Naive thymus-derived CD4-positive, alpha-beta T cell (primary cell): ENCODE data around the gene QRFPR. TPM values are rescaled to one million over a fixed set of nuclear protein-coding genes. Genes with fewer than 3 reads are reported as not detected.
A peak's percentile ranks its signal among the peaks of the same experiment; 100 is the strongest.

Source experiments
- ATAC-seq: fragments of 150-1000 bp; cut with Tn5 transposase; 2 replicates; pipeline ENCODE4 v1.10.0; 2021; ENCODE audit warnings: mild to moderate bottlenecking, moderate library complexity
- CTCF ChIA-PET: fragments of 350-600 bp; sonication (Branson Sonifier 250); formaldehyde crosslinking; loops from one replicate; lab custom pipeline; 2021; ENCODE audit warnings: antibody characterized with exemption; lab: Charles Lee
- POLR2A ChIA-PET: fragments of 350-600 bp; sonication (Branson Sonifier 250); formaldehyde crosslinking; loops from one replicate; lab custom pipeline; 2021; ENCODE audit warnings: antibody characterized with exemption, inconsistent platforms; lab: Charles Lee
- DNase-seq, 9 donors: peaks; one replicate each; pipeline versions ENCODE4 v3.0.0 to v3.0.0-alpha.2; 2020 to 2022; ENCODE audit warnings: mixed read lengths in 1 of 9
- H3K27ac ChIP-seq: one replicate; pipeline ENCODE4 v1.7.0; 2013; ENCODE audit warnings: mild to moderate bottlenecking, low read depth, low read length, moderate library complexity
- H3K27me3 ChIP-seq, 2 donors: one replicate each; pipeline ENCODE4 v1.7.0; 2013; ENCODE audit warnings: low read length in 2 of 2, mild to moderate bottlenecking in 2 of 2, moderate library complexity in 2 of 2; ENCODE audit not compliant: control insufficient read depth in 2 of 2, insufficient read depth in 2 of 2
- H3K36me3 ChIP-seq, 3 experiments: 1 replicate in 2 of 3; 2 replicates in 1 of 3; pipeline ENCODE4 v1.7.0; 2013; ENCODE audit warnings: low read length in 3 of 3, mild to moderate bottlenecking in 3 of 3, moderate library complexity in 1 of 3; ENCODE audit not compliant: insufficient read depth in 3 of 3, control insufficient read depth in 2 of 3
- H3K4me1 ChIP-seq, 2 donors: one replicate each; pipeline ENCODE4 v1.7.0; 2013; ENCODE audit warnings: low read length in 2 of 2, mild to moderate bottlenecking in 2 of 2, moderate library complexity in 1 of 2; ENCODE audit not compliant: control insufficient read depth in 2 of 2, insufficient read depth in 2 of 2
- H3K4me3 ChIP-seq: 2 replicates; pipeline ENCODE4 v1.7.0; 2013; ENCODE audit warnings: mild to moderate bottlenecking, low read length
- H3K9me3 ChIP-seq, 3 experiments: 1 replicate in 2 of 3; 2 replicates in 1 of 3; pipeline ENCODE4 v1.7.0; 2013; ENCODE audit warnings: low read length in 3 of 3; ENCODE audit not compliant: control insufficient read depth in 2 of 3
- H3K27ac Mint-ChIP-seq, 9 donors: one replicate each; pipeline ENCODE4 v1.8.0; 2020 to 2022; ENCODE audit warnings: mixed read lengths in 9 of 9, mild to moderate bottlenecking in 8 of 9, moderate library complexity in 5 of 9, inconsistent platforms in 2 of 9
- H3K27me3 Mint-ChIP-seq, 5 donors: one replicate each; pipeline ENCODE4 v1.8.0; 2021 to 2022; ENCODE audit warnings: mixed read lengths in 5 of 5, mild to moderate bottlenecking in 1 of 5
- H3K36me3 Mint-ChIP-seq, 5 donors: one replicate each; pipeline ENCODE4 v1.8.0; 2020 to 2022; ENCODE audit warnings: mixed read lengths in 5 of 5, mild to moderate bottlenecking in 3 of 5, inconsistent platforms in 1 of 5
- H3K4me1 Mint-ChIP-seq, 7 donors: one replicate each; pipeline ENCODE4 v1.8.0; 2020 to 2022; ENCODE audit warnings: mixed read lengths in 7 of 7, mild to moderate bottlenecking in 3 of 7, inconsistent platforms in 1 of 7
- H3K4me3 Mint-ChIP-seq, 10 donors: one replicate each; pipeline ENCODE4 v1.8.0; 2020 to 2022; ENCODE audit warnings: mild to moderate bottlenecking in 10 of 10, mixed read lengths in 10 of 10, moderate library complexity in 6 of 10, inconsistent platforms in 2 of 10
- H3K9me3 Mint-ChIP-seq, 11 donors: one replicate each; pipeline ENCODE4 v1.8.0; 2020 to 2022; ENCODE audit warnings: mixed read lengths in 11 of 11, mild to moderate bottlenecking in 4 of 11, inconsistent platforms in 1 of 11, moderate library complexity in 1 of 11
- intact Hi-C, 2 donors: fragments of 100-400 bp; cut with micrococcal nuclease; formaldehyde crosslinking; loops; one replicate each; pipeline ENCODE4 v1.15.1; 2023
- polyA plus RNA-seq, 2 donors: library from polyadenylated mRNA; unstranded; fragments of 300-500 nt; fragmentation: Illumina TruSeq; gene quantifications; one replicate each; pipeline ENCODE4 v1.2.3, GENCODE V29; 2021
- total RNA-seq, 6 experiments: library from RNA in 5 of 6; stranded (reverse) in 5 of 6; gene quantifications; 1 replicate in 5 of 6; 2 replicates in 1 of 6; pipeline ENCODE4 v1.2.3 and lab custom pipeline; 2021 to 2026

Gene QRFPR
- total and polyA plus RNA-seq, 7 experiments from 2014 or later: not detected

DNA sequence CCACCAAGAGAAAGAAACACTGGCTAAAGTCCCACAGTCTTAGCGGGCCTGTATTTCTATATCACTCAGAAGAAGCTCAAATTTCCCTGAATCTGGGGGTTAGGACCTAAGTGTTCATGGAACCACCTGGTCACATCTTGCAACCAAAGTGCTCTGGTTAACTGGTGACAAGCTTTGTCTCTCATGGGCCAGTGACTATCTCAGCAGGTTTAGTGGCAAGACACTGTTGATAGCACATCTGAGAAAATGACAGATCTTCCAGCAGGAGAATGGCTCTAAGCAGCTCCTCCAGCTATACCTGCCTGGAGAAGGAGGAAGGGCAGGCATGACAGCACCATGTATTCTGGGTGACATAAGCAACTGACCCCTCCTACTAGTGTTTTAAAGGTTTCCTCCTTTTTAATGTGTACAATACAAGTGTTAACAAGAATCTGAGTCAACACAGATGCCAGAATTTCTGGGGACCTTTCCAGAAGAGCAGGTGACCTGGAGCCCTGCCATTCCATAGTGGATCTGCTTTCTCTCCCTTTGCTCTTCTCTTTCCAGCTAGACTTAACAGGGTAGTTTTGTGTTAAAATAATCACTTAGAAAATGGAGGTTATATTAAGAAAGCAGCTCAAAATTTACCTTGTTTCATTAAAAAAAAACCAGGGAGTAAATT, 17.3 kb upstream of the QRFPR start:
- no peaks in the 10 kb centered on the region for H3K27me3 ChIP-seq
- no peaks in the 10 kb centered on the region for H3K4me1 ChIP-seq
- no peak overlapping the region for H3K27ac ChIP-seq
- ATAC-seq (no peak), DNase-seq (no peak)
- H3K4me3 ChIP-seq: no peak overlapping the region
- Mint-ChIP-seq H3K36me3 (no peaks in the 10 kb centered on the region), H3K4me1 (no peaks in the 10 kb centered on the region), H3K27me3 (peaks cover 0 to 4% (median 0%) of the 10 kb centered on the region in 5 donors), H3K27ac (no peak overlapping the region), H3K4me3 (no peak overlapping the region), H3K9me3 (peaks cover 0 to 6% (median 0%) of the 10 kb centered on the region in 11 donors)
- POLR2A ChIA-PET: no interaction called here
- CTCF ChIA-PET: no interaction called here
- H3K36me3 ChIP-seq: no peaks in the 10 kb centered on the region
- H3K9me3 ChIP-seq: no peaks in the 10 kb centered on the region
- intact Hi-C loops: no loop called here

DNA sequence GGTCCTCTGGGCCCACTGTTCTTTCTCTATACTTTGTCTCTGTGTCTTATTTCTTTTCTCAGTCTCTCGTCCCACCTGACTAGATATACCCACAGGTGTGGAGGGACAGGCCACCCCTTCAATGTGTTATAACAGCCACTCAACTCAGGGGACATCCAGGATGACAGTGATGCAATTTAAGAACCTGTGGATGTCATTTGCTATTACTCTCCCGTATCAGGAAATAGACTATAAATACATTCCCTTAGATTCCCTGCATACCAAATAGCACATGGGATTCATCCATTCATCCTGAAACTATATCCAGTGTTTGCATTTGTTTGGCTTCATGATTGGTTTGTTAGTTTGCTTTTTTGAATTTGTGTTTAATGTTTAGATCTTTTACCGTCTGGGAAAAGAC, 16.6 kb upstream of the QRFPR start:
- H3K36me3 ChIP-seq: no peaks in the 10 kb centered on the region
- Mint-ChIP-seq H3K4me1 (no peaks in the 10 kb centered on the region), H3K9me3 (peaks cover 0 to 4% (median 0%) of the 10 kb centered on the region in 11 donors), H3K4me3 (no peak overlapping the region), H3K27me3 (peaks cover 0 to 2% (median 0%) of the 10 kb centered on the region in 5 donors), H3K27ac (no peak overlapping the region), H3K36me3 (no peaks in the 10 kb centered on the region)
- intact Hi-C loops: no loop called here
- DNase-seq (no peak), ATAC-seq (no peak)
- POLR2A ChIA-PET: no interaction called here
- H3K27me3 ChIP-seq: no peaks in the 10 kb centered on the region
- no peak overlapping the region for H3K4me3 ChIP-seq
- CTCF ChIA-PET: no interaction called here
- no peak overlapping the region for H3K27ac ChIP-seq
- H3K4me1 ChIP-seq: no peaks in the 10 kb centered on the region
- H3K9me3 ChIP-seq: no peaks in the 10 kb centered on the region

DNA sequence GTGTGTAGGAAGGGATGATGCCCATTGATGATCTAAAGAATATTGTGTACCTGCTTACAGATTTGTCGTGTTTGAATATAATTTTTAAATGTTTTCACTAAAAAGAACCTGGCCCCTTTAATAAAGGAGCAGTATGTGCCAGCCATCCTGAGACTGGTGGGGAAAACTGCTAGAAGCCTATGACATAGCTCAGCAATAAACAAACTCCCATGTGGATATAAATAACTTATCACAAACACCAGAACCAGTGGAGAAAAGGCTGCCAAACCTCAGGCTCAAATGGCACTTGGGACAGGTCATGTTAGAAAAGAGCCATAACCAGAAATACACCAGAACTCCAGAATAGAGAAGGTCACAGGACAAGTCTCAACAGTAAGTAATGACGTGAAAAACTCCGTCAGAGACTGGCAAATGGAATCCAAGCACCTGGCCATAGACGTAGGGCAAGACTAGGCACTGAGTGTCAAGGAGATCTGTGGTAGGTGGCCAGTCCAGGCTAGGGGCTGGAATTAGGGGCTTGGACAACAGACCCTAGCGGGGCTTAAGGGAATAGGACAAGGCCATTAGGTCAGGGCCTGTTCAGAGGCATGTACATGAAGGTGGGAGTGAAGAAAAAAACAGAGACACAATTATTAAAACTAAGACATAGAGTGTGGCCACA, 11.7 kb upstream of the QRFPR start:
- Mint-ChIP-seq H3K36me3 (no peaks in the 10 kb centered on the region), H3K4me1 (no peaks in the 10 kb centered on the region), H3K27me3 (peaks cover 2 to 17% (median 9%) of the 10 kb centered on the region in 5 donors), H3K9me3 (peaks cover 0 to 8% (median 3%) of the 10 kb centered on the region in 11 donors), H3K27ac (no peak overlapping the region), H3K4me3 (no peak overlapping the region)
- ATAC-seq (no peak), DNase-seq (no peak)
- ChIA-PET POLR2A (interaction anchor here (0.7 kb wide), 1 partner anchor 550 kb away, joined by 3 read pairs; no protein-coding TSS in a partner anchor), CTCF (no interaction called here)
- Histone ChIP-seq H3K4me1 (no peaks in the 10 kb centered on the region), H3K27ac (no peak overlapping the region), H3K9me3 (no peaks in the 10 kb centered on the region), H3K27me3 (no peaks in the 10 kb centered on the region), H3K4me3 (no peak overlapping the region), H3K36me3 (no peaks in the 10 kb centered on the region)
- intact Hi-C loops: no loop called here

DNA sequence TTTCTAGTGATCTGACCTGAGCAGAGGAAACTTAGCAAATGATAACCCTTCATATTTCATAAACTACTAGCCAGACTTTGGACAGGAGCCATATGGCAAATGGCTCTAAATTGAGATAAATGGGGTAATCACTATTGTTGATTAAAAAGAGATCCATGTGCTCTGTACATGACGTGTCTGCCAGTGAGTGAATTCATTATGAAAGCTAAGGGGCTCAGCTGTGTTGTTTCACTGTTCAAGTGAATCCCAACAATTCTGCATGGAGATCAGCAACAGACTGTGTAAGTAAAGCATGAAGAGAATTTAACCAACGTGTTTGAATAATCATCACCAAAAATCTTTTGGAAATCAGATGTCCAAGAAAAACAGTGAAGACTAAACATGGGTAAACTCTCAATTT, 9.5 kb upstream of the QRFPR start:
- H3K4me3 Mint-ChIP-seq: no peak overlapping the region
- CTCF ChIA-PET: no interaction called here
- H3K27ac Mint-ChIP-seq: no peak overlapping the region

DNA sequence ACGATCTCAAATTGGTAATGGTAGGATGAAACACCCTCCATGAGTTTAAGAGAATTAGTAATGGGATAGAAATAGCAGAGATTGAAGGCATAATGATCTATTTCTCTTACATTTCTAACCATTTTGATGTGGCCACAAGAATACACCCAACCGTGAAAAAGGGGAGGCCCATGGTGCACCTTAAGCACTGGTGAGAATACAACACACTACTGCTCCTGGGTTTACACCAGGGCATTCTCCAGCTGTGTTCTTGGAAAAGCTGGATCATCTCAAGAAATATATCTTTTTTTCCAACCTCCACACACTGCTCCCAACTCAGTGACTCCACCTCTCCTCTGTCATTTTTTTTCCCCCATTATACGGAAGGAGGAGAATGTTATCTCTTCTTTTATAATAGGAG, 1.5 kb downstream of the QRFPR start:
- ChIA-PET POLR2A (no interaction called here), CTCF (no interaction called here)
- intact Hi-C loops: no loop called here

More for the DNA sequence above, 9.5 kb upstream of the QRFPR start:
- no peaks in the 10 kb centered on the region for H3K36me3 Mint-ChIP-seq
- peaks cover 7 to 37% (median 27%) of the 10 kb centered on the region in 5 donors for H3K27me3 Mint-ChIP-seq
- ATAC-seq (no peak), DNase-seq (no peak)
- no peak overlapping the region for H3K27ac ChIP-seq
- POLR2A ChIA-PET: no interaction called here
- intact Hi-C loops: no loop called here
- no peaks in the 10 kb centered on the region for H3K36me3 ChIP-seq
- no peaks in the 10 kb centered on the region for H3K27me3 ChIP-seq
- H3K9me3 ChIP-seq: no peaks in the 10 kb centered on the region
- H3K4me1 ChIP-seq: no peaks in the 10 kb centered on the region
- H3K4me3 ChIP-seq: no peak overlapping the region
- peaks cover 0 to 8% (median 3%) of the 10 kb centered on the region in 11 donors for H3K9me3 Mint-ChIP-seq
- H3K4me1 Mint-ChIP-seq: no peaks in the 10 kb centered on the region

DNA sequence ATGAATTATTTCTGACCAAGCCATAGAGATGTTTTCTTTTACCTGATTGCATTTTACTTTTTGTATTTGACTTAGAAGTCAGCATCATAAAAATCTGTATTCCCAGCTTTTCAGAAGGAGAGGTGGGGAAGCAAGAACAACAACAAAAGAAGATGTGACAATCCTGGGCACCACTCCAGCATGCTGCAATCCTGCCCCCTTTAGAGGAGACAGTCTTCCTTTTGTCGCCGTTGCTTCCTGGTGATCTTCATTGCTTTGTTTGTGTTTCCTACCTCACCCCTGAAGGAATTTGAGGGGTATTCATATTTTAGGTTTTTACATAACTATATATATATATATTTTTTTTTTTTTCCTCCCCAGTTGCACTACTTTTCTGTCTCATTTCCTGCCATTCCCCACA, 3.7 kb downstream of the QRFPR start:
- H3K27me3 Mint-ChIP-seq: peaks cover 50 to 68% (median 60%) of the 10 kb centered on the region in 5 donors
- peaks cover 0 to 6% of the 10 kb centered on the region in 2 donors for H3K27me3 ChIP-seq
- ATAC-seq (no peak), DNase-seq (no peak)
- no peaks in the 10 kb centered on the region for H3K36me3 Mint-ChIP-seq
- H3K27ac ChIP-seq: no peak overlapping the region
- H3K4me3 Mint-ChIP-seq: no peak overlapping the region
- no peaks in the 10 kb centered on the region for H3K9me3 ChIP-seq
- intact Hi-C loops: no loop called here
- no peaks in the 10 kb centered on the region for H3K4me1 ChIP-seq
- no peak overlapping the region for H3K4me3 ChIP-seq
- ChIA-PET CTCF (interaction anchor here (1.2 kb wide), 1 partner anchor 22 kb away, joined by 3 read pairs; no protein-coding TSS in a partner anchor), POLR2A (no interaction called here)
- no peak overlapping the region for H3K27ac Mint-ChIP-seq
- H3K4me1 Mint-ChIP-seq: peaks cover 6 to 15% (median 9%) of the 10 kb centered on the region in 7 donors
- peaks cover 0 to 2% (median 0%) of the 10 kb centered on the region in 11 donors for H3K9me3 Mint-ChIP-seq
- no peaks in the 10 kb centered on the region for H3K36me3 ChIP-seq

More for the DNA sequence above, 1.5 kb downstream of the QRFPR start:
- H3K36me3 ChIP-seq: no peaks in the 10 kb centered on the region
- peaks cover 0 to 6% of the 10 kb centered on the region in 2 donors for H3K27me3 ChIP-seq
- H3K4me3 Mint-ChIP-seq: peak overlapping the region in 4 of 10 donors; percentile 53 to 81 (median 64)
- H3K27ac ChIP-seq: no peak overlapping the region
- H3K4me1 ChIP-seq: no peaks in the 10 kb centered on the region
- H3K4me3 ChIP-seq: no peak overlapping the region
- H3K4me1 Mint-ChIP-seq: peaks cover 6 to 15% (median 9%) of the 10 kb centered on the region in 7 donors
- no peak overlapping the region for H3K27ac Mint-ChIP-seq
- no peak for ATAC-seq
- DNase-seq: no peak
- no peaks in the 10 kb centered on the region for H3K9me3 ChIP-seq
- H3K36me3 Mint-ChIP-seq: no peaks in the 10 kb centered on the region
- H3K27me3 Mint-ChIP-seq: peaks cover 60 to 81% (median 71%) of the 10 kb centered on the region in 5 donors
- H3K9me3 Mint-ChIP-seq: peaks cover 0 to 2% (median 0%) of the 10 kb centered on the region in 11 donors
